Neural cell (in vitro differentiated cells): Measurements from ENCODE around the gene TSPAN7. TPM values are rescaled to one million over a fixed set of nuclear protein-coding genes. Genes with fewer than 3 reads are reported as not detected.

Source experiments
- H2AFZ ChIP-seq: fragments of 200-600, 300-800 bp; sonication (generic), shearing (Covaris generic); 2 replicates; pipeline ENCODE4 v1.6.0; 2014; ENCODE audit warnings: low read depth, mild to moderate bottlenecking, antibody characterized with exemption, low read length, moderate library complexity
- H3F3A ChIP-seq: fragments of 200-600 bp; shearing (Covaris generic); 2 replicates; pipeline ENCODE4 v1.6.1; 2016; ENCODE audit warnings: mild to moderate bottlenecking, moderate library complexity, mixed read lengths, antibody characterized with exemption, low read length; ENCODE audit not compliant: insufficient read depth, poor library complexity, severe bottlenecking
- H3K27ac ChIP-seq: fragments of 200-600, 300-800 bp; sonication (generic), shearing (Covaris generic); 2 replicates; pipeline ENCODE4 v1.5.1; 2014; ENCODE audit warnings: mild to moderate bottlenecking, low read length, moderate library complexity
- H3K27me3 ChIP-seq: fragments of 300-800, 200-600 bp; sonication (generic), shearing (Covaris generic); 2 replicates; pipeline ENCODE4 v1.6.0; 2014; ENCODE audit warnings: mild to moderate bottlenecking, low read depth, low read length, moderate library complexity; ENCODE audit not compliant: insufficient read depth
- H3K36me3 ChIP-seq: fragments of 300-800, 200-600 bp; sonication (generic), shearing (Covaris generic); 2 replicates; pipeline ENCODE4 v1.5.1; 2014; ENCODE audit warnings: mild to moderate bottlenecking, antibody characterized with exemption, low read length, moderate library complexity; ENCODE audit not compliant: insufficient read depth
- H3K4me2 ChIP-seq: fragments of 300-800, 200-600 bp; sonication (generic), shearing (Covaris generic); 2 replicates; pipeline ENCODE4 v1.6.0; 2014; ENCODE audit warnings: mild to moderate bottlenecking, low read length
- H3K4me3 ChIP-seq: fragments of 300-800, 200-600 bp; sonication (generic), shearing (Covaris generic); 2 replicates; pipeline ENCODE4 v1.5.1; 2014; ENCODE audit warnings: mild to moderate bottlenecking, low read length, moderate library complexity
- H3K79me2 ChIP-seq: fragments of 200-600 bp; shearing (Covaris generic); replicated peaks from 2 replicates; pipeline ENCODE4 v1.6.0; 2014; ENCODE audit warnings: mild to moderate bottlenecking, low read length, moderate library complexity; ENCODE audit not compliant: insufficient read depth
- H3K9ac ChIP-seq: fragments of 300-800, 200-600 bp; sonication (generic), shearing (Covaris generic); 2 replicates; pipeline ENCODE4 v1.6.1; 2016; ENCODE audit warnings: mild to moderate bottlenecking, low read length, mixed read lengths
- H3K9me2 ChIP-seq: fragments of 200-600 bp; shearing (Covaris generic); 2 replicates; pipeline ENCODE4 v1.6.1; 2016; ENCODE audit warnings: mild to moderate bottlenecking, low read length, mixed read lengths; ENCODE audit not compliant: insufficient read depth
- H3K9me3 ChIP-seq: fragments of 200-600, 300-800 bp; sonication (generic), shearing (Covaris generic); 2 replicates; pipeline ENCODE4 v1.6.1; 2016; ENCODE audit warnings: mild to moderate bottlenecking, mixed run types, low read length, moderate library complexity, mixed read lengths
- H4K20me1 ChIP-seq: fragments of 200-600 bp; shearing (Covaris generic); 2 replicates; pipeline ENCODE4 v1.6.1; 2016; ENCODE audit warnings: mild to moderate bottlenecking, mixed run types; ENCODE audit not compliant: insufficient read depth
- CTCF ChIP-seq: fragments of 450-650 bp; IDR thresholded peaks from 2 replicates; pipeline ENCODE4 v1.5.1; 2014; ENCODE audit warnings: antibody characterized with exemption, mild to moderate bottlenecking, moderate library complexity; ENCODE audit not compliant: poor library complexity, severe bottlenecking
- EP300 ChIP-seq: fragments of 450-650 bp; conservative IDR thresholded peaks from 2 replicates; pipeline ENCODE4 v1.6.1; 2014; ENCODE audit warnings: antibody characterized with exemption, mild to moderate bottlenecking, moderate library complexity; ENCODE audit not compliant: poor library complexity, severe bottlenecking
- EZH2 ChIP-seq: fragments of 200-600, 300-800 bp; shearing (Covaris generic), sonication (generic); IDR thresholded peaks from 2 replicates; pipeline ENCODE4 v1.6.1; 2014; ENCODE audit warnings: antibody characterized with exemption, low read length, borderline replicate concordance, mild to moderate bottlenecking; ENCODE audit not compliant: insufficient read depth, poor library complexity, severe bottlenecking
- MXI1 ChIP-seq: fragments of 450-650 bp; conservative IDR thresholded peaks from 2 replicates; pipeline ENCODE4 v1.6.1; 2014; ENCODE audit warnings: antibody characterized with exemption, mild to moderate bottlenecking; ENCODE audit not compliant: poor library complexity, severe bottlenecking
- POLR2AphosphoS5 ChIP-seq: IDR thresholded peaks from 2 replicates; pipeline ENCODE4 v1.6.1; 2012
- RAD21 ChIP-seq: fragments of 450-650 bp; conservative IDR thresholded peaks from 2 replicates; pipeline ENCODE4 v1.6.1; 2014; ENCODE audit warnings: antibody characterized with exemption, mild to moderate bottlenecking, moderate library complexity
- SMC3 ChIP-seq: fragments of 450-650 bp; conservative IDR thresholded peaks from 2 replicates; pipeline ENCODE4 v1.6.1; 2014; ENCODE audit warnings: antibody characterized with exemption, mild to moderate bottlenecking, moderate library complexity; ENCODE audit not compliant: poor library complexity
- TAF1 ChIP-seq: IDR thresholded peaks from 2 replicates; pipeline ENCODE4 v1.6.1; 2012; ENCODE audit warnings: low read depth
- polyA plus RNA-seq: library from polyadenylated mRNA; depleted of rRNA; stranded (reverse); fragments of >200 nt; gene quantifications from 2 replicates; pipeline ENCODE4 v1.2.3, GENCODE V29; 2014
- TF ChIP-seq, protein P1 (sequence below): IDR thresholded peaks from 2 replicates; pipeline ENCODE4 v1.6.1; 2012; ENCODE audit warnings: borderline replicate concordance

The TSPAN7 gene
- polyA plus RNA-seq, 1 donor from 2014 or later: 184 TPM

DNA sequence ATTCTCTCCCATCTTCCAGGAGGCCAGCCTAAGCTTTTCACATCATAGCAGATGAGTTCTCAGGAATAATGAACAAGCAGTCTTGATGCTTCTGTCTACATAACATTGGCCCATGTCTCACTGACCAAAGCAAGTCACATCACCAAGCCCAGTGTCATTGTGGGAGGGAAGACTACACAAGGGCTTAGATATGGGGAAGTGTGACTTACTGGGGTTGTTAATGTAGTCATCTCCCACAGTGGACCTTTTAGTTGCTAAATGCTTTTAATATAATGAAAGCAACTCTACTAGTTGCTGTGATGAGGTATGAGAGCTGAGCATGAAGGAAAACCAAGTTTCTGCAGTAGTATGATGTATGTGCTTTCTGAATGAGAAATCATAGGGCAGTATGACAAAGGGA is 40.5 kb downstream of the TSPAN7 start:
- Histone ChIP-seq H3F3A (no peaks in the 10 kb centered on the region), H3K27ac (no peak overlapping the region), H3K9me3 (no peaks in the 10 kb centered on the region), H4K20me1 (no peaks in the 10 kb centered on the region), H3K79me2 (no peaks in the 10 kb centered on the region), H3K36me3 (no peaks in the 10 kb centered on the region), H3K27me3 (no peaks in the 10 kb centered on the region), H3K9me2 (no peaks in the 10 kb centered on the region), H3K9ac (no peak overlapping the region), H3K4me3 (no peak overlapping the region), H3K4me2 (no peak overlapping the region), H2AFZ (no peak overlapping the region)
- TF ChIP-seq EP300 (no peak), SMC3 (no peak), RAD21 (no peak), EZH2 (no peak), CTCF (no peak), MXI1 (no peak), TAF1 (no peak), POLR2AphosphoS5 (no peak)
- TF ChIP-seq, protein P1, sequence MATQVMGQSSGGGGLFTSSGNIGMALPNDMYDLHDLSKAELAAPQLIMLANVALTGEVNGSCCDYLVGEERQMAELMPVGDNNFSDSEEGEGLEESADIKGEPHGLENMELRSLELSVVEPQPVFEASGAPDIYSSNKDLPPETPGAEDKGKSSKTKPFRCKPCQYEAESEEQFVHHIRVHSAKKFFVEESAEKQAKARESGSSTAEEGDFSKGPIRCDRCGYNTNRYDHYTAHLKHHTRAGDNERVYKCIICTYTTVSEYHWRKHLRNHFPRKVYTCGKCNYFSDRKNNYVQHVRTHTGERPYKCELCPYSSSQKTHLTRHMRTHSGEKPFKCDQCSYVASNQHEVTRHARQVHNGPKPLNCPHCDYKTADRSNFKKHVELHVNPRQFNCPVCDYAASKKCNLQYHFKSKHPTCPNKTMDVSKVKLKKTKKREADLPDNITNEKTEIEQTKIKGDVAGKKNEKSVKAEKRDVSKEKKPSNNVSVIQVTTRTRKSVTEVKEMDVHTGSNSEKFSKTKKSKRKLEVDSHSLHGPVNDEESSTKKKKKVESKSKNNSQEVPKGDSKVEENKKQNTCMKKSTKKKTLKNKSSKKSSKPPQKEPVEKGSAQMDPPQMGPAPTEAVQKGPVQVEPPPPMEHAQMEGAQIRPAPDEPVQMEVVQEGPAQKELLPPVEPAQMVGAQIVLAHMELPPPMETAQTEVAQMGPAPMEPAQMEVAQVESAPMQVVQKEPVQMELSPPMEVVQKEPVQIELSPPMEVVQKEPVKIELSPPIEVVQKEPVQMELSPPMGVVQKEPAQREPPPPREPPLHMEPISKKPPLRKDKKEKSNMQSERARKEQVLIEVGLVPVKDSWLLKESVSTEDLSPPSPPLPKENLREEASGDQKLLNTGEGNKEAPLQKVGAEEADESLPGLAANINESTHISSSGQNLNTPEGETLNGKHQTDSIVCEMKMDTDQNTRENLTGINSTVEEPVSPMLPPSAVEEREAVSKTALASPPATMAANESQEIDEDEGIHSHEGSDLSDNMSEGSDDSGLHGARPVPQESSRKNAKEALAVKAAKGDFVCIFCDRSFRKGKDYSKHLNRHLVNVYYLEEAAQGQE: no peak

DNA sequence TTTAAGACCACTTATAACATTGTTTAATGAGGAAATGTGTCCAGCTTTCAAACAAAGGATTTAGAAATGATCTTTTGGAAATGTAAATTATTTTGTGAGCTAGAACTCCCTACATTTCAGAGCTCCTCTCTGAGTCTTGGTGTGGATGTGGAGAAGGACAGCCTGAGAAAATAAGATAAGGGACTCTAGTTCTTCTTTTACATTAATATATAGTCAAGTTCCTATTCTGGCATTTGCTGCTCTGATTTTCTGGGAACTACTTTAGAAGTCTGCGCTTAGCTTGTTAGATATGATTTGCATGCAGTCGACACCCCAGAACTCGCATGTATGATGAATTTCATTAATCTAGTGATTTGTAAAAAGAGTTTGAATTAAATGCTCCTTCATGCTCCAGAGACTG is 45.5 kb downstream of the TSPAN7 start:
- H2AFZ ChIP-seq: no peak overlapping the region
- H3K4me2 ChIP-seq: no peak overlapping the region
- no peaks in the 10 kb centered on the region for H3K9me3 ChIP-seq
- no peaks in the 10 kb centered on the region for H3K36me3 ChIP-seq
- no peak overlapping the region for H3K27ac ChIP-seq
- no peaks in the 10 kb centered on the region for H3K79me2 ChIP-seq
- no peaks in the 10 kb centered on the region for H3K9me2 ChIP-seq
- no peaks in the 10 kb centered on the region for H3K27me3 ChIP-seq
- no peak overlapping the region for H3K9ac ChIP-seq
- no peaks in the 10 kb centered on the region for H3F3A ChIP-seq
- H3K4me3 ChIP-seq: no peak overlapping the region
- no peak for TF ChIP-seq POLR2AphosphoS5
- TF ChIP-seq CTCF: no peak
- TF ChIP-seq SMC3: no peak
- TF ChIP-seq, protein P1: no peak
- TF ChIP-seq EZH2: no peak
- no peaks in the 10 kb centered on the region for H4K20me1 ChIP-seq
